Fibroblast of the aortic adventitia (primary cell): ENCODE results near the gene LONP2. TPM values are rescaled to one million over a fixed set of nuclear protein-coding genes. Genes with fewer than 3 reads are reported as not detected.
A peak's percentile ranks its signal among the peaks of the same experiment; 100 is the strongest.

ENCODE experiments used
- DNase-seq: peaks from one replicate; pipeline ENCODE4 v3.0.0-alpha.2; 2010; ENCODE audit warnings: low read depth
- H3K4me3 ChIP-seq: 2 replicates; pipeline ENCODE4 v1.5.1; 2011; ENCODE audit warnings: low read depth, mild to moderate bottlenecking, control low read depth, low read length, moderate library complexity
- total RNA-seq: library from RNA; depleted of rRNA; stranded (reverse); fragments of >200 nt; gene quantifications from 2 replicates; pipeline ENCODE4 v1.2.3, GENCODE V29; 2012; ENCODE audit warnings: low replicate concordance
- TF ChIP-seq, protein P1 (sequence below): IDR thresholded peaks from 2 replicates; pipeline ENCODE4 v1.5.1; 2011; ENCODE audit warnings: mild to moderate bottlenecking, low read length, control low read depth, inconsistent platforms; ENCODE audit not compliant: insufficient read depth

Gene LONP2, protein sequence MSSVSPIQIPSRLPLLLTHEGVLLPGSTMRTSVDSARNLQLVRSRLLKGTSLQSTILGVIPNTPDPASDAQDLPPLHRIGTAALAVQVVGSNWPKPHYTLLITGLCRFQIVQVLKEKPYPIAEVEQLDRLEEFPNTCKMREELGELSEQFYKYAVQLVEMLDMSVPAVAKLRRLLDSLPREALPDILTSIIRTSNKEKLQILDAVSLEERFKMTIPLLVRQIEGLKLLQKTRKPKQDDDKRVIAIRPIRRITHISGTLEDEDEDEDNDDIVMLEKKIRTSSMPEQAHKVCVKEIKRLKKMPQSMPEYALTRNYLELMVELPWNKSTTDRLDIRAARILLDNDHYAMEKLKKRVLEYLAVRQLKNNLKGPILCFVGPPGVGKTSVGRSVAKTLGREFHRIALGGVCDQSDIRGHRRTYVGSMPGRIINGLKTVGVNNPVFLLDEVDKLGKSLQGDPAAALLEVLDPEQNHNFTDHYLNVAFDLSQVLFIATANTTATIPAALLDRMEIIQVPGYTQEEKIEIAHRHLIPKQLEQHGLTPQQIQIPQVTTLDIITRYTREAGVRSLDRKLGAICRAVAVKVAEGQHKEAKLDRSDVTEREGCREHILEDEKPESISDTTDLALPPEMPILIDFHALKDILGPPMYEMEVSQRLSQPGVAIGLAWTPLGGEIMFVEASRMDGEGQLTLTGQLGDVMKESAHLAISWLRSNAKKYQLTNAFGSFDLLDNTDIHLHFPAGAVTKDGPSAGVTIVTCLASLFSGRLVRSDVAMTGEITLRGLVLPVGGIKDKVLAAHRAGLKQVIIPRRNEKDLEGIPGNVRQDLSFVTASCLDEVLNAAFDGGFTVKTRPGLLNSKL
- 28.3 and 49.3 TPM in 2 replicates for total RNA-seq

DNA sequence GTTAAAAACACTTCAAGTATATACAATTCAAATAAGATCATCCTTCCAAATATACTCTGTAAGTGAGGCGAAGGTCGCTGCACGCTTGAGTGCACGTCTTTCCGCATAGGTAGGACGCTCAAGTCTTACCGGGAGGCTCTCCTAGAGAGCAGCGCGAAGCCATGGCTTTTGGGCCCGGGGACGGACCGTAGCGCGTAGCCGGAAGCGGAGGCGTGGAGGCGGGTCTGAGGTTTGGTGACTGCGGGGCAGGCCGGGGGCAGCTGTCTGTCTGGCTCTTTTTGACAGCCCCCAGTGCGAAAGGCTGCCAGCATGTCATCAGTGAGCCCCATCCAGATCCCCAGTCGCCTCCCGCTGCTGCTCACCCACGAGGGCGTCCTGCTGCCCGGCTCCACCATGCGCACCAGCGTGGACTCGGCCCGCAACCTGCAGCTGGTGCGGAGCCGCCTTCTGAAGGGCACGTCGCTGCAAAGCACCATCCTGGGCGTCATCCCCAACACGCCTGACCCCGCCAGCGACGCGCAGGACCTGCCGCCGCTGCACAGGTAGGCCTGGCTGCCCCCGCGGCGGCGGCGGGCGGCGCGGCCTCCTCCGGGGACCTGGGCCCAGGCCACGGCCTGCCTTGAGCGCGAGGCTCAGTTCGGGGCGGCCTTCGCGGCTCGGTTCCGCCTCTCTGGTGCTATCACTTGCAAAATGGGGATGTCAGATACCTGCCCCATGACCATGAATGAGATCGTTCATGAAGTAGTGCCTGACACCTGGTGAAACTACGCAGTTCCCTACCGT, at the start of gene LONP2:
Gene LONP2 (plus strand): TSS at position 221 of the 783 bp plus-strand sequence. CDS start 89 bp downstream, at position 310.
- TF ChIP-seq, protein P1, sequence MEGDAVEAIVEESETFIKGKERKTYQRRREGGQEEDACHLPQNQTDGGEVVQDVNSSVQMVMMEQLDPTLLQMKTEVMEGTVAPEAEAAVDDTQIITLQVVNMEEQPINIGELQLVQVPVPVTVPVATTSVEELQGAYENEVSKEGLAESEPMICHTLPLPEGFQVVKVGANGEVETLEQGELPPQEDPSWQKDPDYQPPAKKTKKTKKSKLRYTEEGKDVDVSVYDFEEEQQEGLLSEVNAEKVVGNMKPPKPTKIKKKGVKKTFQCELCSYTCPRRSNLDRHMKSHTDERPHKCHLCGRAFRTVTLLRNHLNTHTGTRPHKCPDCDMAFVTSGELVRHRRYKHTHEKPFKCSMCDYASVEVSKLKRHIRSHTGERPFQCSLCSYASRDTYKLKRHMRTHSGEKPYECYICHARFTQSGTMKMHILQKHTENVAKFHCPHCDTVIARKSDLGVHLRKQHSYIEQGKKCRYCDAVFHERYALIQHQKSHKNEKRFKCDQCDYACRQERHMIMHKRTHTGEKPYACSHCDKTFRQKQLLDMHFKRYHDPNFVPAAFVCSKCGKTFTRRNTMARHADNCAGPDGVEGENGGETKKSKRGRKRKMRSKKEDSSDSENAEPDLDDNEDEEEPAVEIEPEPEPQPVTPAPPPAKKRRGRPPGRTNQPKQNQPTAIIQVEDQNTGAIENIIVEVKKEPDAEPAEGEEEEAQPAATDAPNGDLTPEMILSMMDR, result no peak

DNA sequence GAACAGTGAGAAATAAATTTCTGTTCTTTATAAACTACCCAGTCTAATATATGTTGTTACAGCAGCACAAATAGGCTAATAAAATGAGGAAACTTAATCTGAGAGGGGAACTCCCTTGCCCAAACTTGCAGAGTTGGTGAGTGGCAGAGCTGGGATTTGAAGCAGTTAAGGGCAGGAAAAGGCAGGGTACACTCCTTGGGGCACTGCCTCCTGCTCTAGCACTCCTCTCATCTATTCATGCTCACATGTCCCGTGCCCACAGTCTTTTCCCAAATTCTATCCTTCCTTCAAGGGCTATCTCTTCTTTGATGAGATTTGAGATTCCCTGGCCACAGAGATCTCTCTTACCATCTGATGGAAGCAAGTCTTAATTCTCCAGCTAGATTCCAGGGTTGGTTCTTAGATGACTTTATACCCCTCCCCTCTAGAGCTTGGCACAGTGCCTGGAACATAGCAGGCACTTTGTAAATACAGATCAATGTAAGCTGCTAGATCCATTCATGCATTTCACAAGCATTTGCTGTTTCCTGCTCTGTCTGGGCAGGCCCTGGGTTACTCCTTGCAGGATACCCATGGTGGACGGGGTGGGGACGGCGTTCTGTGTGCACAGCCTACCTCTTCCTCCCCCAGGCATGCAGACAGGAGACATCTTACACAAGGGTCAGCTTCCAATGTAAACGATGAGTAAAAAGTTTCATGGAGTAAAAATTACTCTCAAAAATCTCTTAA, 49.1 kb upstream of the LONP2 start:
- peak; percentile 23 for DNase-seq
- TF ChIP-seq, protein P1, result no peak
- H3K4me3 ChIP-seq, result no peak overlapping the region

More for the DNA sequence above, at the start of gene LONP2:
- peak; percentile 87 for DNase-seq
- peak within 1 kb of the TSS; percentile 91 for H3K4me3 ChIP-seq

DNA sequence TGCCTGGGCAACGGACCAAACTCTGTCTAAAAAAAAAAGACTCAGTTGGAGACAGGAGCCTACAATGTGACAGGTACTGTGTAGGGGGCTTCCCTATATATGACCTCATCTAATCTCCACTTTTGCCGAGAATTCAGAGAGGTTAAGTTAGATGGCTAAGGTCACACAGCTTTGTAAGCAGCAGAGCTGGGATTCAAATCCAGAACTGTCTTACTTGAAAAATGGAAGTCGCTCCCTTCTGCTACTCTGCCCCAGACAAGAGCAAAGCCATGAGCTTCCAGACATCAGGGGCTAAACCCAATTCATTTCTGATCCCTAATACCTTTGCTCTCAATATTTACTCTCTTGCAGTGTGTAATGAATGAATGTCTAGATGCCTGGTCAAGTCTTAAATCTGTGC, 46.8 kb upstream of the LONP2 start:
- no peak overlapping the region for H3K4me3 ChIP-seq
- TF ChIP-seq, protein P1, result no peak
- DNase-seq, result no peak

DNA sequence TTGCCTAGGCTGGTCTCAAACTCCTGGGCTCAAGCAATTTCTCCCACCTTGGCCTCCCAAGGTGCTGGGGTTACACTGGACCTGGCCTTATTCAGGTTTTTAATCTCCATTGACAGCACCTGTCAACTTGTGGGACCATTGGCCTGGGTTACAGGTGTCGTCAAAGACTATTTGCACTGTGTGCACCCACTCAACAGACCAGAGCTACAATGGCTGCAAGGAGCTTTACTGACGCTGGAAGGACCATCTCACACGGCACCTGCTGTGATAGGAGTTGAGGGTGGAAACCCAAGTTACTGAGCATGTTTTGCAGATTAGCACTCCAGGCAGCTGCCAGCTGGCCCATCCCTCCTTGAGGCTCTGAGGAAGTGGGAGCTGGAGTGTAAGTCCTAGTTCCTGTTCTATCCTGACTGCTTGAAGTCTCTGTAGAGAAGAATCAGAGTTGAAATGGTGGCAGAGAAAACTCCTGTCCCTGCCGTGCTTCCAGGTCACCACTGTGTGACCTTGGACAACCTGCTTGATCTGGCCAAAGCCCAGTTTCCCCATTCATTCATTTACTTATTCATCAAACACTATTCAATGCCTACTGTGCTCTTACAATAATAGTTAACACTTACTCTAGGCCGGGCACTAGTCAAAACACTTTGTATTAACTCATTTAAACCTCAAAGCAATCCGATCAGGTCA, 42.4 kb upstream of the LONP2 start:
- H3K4me3 ChIP-seq, result no peak overlapping the region
- no peak for DNase-seq
- TF ChIP-seq, protein P1, result no peak

DNA sequence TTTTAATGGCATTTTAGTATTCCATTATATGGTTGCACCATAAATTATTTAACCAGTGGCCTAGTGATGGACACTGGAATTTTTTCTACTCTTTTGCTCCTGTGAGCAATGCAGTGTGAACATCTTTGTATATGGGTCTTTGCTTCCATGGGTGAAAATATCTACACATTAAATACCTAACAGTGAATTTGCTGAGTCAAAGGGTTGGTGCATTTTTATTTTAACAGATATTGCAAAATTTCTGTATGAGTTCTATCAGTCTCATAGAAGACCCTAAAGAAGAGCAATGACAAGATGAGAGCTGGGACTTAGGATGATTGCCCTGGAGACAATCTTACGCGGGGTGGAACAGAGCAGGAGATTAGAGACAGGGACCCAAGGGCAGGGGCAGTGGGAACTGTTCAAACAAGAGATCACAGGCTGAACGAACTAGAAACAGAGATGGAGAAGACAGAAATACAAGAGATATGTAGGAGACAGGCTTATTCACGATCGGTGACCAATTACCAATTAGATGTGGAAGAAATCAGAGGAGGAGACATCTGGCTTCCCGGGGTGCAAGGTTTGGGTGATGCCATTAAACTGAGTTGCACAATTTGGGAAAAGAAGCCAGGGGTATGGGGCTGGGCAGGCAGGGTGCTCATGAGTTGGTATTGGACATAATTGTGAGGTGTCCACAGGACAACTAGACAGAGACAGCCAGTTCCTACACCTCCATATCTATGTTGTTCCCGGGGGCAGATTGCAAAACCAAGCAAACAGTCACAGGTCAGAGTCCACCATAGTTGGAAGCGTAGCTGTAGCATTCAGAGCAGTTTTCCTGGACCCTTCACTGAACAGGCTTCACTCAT, 39.9 kb upstream of the LONP2 start:
- DNase-seq, result no peak
- TF ChIP-seq, protein P1, result no peak
- no peak overlapping the region for H3K4me3 ChIP-seq
